ENCODE results near the gene ZFHX2.

Gene ZFHX2

DNA sequence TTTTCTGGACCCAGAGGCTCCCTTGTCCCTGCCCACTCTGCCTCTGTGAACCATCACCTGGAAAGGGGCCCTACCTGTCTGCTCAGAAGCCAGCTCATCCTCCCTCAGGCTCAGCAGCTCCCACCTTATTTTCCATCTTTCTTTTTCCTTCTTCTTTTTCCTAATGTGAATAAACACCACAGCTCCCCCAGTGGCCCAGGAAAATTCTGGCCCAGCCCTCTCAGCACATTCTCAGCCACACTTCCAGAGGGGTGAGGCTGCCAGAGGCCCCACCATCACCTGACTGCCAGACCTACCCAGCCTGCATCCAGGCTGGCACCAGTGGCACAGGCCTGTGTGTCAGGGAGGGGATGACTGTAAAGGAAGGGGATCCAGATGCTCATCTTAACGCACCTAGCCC is 23.0 kb downstream of the ZFHX2 start:
- TF ChIP-seq, protein P1, sequence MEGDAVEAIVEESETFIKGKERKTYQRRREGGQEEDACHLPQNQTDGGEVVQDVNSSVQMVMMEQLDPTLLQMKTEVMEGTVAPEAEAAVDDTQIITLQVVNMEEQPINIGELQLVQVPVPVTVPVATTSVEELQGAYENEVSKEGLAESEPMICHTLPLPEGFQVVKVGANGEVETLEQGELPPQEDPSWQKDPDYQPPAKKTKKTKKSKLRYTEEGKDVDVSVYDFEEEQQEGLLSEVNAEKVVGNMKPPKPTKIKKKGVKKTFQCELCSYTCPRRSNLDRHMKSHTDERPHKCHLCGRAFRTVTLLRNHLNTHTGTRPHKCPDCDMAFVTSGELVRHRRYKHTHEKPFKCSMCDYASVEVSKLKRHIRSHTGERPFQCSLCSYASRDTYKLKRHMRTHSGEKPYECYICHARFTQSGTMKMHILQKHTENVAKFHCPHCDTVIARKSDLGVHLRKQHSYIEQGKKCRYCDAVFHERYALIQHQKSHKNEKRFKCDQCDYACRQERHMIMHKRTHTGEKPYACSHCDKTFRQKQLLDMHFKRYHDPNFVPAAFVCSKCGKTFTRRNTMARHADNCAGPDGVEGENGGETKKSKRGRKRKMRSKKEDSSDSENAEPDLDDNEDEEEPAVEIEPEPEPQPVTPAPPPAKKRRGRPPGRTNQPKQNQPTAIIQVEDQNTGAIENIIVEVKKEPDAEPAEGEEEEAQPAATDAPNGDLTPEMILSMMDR (IDR thresholded peaks at IDR 0.05; ENCODE audit: low read depth, low read length) = no peak; the same call in 1 of the 2 replicates
- DNase-seq (ENCODE audit: extremely low read depth, low read depth) = no peak

DNA sequence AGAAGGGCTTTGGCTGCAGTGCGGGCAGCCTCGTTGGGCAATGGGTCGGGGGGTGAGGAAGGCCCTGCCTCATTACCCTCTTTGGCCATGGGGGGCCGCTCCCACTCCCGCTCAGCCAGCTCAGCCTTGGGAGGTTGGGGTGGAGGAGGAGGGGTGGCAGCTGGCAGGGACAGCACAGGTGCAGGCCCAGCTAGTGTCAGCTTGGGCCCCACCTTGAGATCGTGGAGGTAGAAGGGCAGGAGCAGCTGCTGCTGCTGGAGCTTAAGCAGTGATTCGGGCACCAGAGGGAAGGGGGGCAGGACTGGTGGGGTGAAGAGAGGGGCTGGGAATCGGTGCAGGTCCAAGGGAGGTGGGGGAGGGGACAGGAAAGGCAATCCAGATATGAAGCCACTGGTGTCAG is 26.0 kb downstream of the ZFHX2 start:
- TF ChIP-seq, protein P1 (IDR thresholded peaks at IDR 0.05; ENCODE audit: low read depth, low read length) = no peak
- no peak for DNase-seq (ENCODE audit: extremely low read depth, low read depth)

DNA sequence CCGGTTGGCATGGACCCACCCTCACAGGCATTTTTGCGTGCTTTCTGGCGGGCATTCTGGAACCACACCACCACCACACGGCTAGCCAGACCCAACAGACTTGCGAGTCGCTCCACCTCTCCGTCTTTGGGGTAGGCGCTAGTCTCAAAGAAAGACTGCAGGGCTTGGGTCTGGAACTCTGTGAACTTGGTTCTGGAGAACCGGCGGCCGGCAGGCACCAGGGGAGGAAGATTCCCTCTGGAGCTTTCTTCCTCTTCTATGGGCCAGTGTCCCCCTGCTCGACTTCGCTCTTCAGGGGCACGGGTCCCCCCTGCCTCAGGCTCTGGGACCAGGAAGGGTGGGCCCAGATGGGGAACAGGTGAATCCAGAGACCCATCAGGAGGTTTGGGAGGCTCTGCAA is 26.6 kb downstream of the ZFHX2 start:
- TF ChIP-seq, protein P1 (IDR thresholded peaks at IDR 0.05; ENCODE audit: low read depth, low read length) = no peak
- DNase-seq (ENCODE audit: extremely low read depth, low read depth) = no peak

DNA sequence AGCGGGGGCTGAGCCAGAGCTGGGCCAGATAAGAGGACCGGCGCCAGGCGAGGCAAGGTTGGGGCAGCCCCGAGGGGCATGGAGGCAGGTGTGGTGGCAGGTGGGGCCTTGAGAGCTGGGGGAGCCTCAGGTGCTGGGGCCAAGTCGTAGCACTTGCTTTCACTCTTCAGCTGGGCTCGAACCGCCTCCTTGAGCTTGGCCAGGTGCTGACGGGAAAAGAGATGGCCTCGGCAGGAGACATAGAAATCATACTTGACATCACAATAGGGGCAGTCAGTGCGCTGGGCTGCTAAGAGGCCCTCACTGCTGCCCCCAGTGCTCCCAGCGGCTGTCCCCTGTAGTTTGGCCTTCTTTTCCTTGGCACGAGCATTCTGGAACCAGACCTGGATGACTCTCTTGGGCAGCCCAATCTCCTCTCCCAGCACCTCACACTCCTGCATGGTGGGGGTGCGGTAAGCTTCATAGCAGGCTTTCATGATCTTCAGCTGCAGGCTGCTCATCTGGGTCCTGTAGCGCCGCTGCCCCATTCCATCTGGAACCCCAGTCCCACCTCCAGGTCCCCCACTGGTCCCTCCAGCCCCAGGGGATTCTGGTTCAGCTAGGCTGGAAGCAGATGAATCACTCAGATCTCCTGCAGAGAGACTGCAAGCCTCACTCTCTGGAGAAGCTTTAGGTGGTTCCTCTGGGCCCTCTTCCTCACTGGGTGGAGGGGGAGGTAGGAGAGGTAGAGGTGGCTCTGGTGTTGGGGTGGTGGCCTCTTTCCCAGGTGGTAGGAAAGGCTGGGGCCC is 28.1 kb downstream of the ZFHX2 start:
- no peak for DNase-seq (ENCODE audit: extremely low read depth, low read depth)
- TF ChIP-seq, protein P1 (IDR thresholded peaks at IDR 0.05; ENCODE audit: low read depth, low read length) = no peak

DNA sequence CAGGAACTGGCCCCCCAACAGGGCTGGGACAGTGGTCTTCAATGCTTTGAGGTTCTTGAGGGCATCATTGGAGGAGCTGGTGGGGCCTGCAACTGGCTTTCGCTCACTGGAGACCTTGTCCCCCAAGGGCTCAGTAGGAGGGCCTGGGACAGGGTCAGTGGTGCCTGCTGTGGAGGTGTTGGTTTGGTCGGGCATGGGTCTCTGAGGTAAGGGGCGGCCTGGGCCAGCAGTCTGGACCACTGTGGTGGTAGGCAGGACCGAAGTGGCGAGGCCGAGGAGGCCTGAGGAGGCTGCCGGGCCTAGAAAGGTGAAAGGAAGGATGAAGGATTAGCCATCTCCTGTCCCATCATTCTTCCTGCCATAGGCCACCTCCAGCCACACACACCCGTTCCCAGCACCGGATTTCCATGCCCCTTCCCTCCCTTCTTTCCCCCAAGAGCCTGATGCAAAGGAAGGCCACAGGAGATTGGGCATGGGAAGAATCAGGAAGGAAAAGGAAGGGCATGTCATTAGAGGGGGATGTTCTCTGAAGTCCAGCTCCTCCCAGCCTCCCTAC is 28.8 kb downstream of the ZFHX2 start:
- no peak for DNase-seq (ENCODE audit: extremely low read depth, low read depth)
- TF ChIP-seq, protein P1 (IDR thresholded peaks at IDR 0.05; ENCODE audit: low read depth, low read length) = no peak

DNA sequence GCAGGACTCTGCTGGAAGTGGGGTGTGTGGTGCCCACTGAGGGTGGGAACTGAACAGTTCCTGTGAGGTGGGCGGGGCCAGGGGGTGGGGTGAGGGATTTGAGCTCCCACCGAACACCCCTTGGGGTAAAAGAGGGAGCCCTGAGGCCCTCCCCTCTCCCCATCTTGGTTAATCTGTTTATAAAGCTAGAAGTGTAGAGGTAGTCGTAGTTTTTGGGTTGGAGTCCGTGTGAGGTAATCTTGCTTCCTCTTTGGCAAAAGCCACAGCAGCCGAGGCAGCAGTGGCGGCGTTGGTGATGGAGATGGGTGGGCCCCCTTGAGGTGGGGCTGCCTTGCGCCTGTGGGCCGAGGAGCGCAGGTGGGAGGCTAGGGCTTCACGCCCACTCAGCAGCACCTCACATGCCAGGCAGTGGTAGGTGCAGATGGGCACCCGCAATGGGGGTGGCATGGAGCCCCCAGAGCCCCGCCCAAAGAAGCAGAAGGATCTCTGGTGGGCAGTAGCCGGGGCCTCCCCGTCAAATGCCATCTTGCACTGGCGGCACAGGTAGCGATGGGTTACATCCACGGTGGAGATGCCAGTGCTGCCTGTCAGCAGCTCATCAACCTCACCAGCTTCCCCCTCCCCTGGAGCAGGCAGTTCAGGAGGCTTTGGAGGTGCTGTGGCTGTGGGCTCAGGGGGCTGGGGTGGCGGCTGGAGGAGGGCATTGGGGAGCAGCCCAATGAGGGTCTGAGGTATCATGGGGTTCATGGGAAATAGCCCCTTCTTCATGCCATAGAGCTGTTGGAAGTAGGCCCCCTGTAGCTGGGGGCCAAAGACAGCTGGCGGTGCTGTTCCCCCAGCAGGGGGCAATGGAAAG is 29.6 kb downstream of the ZFHX2 start:
- TF ChIP-seq, protein P1 (IDR thresholded peaks at IDR 0.05; ENCODE audit: low read depth, low read length) = no peak
- no peak for DNase-seq (ENCODE audit: extremely low read depth, low read depth)

Measured in AG09319 (cell line).